GM23338 (cell line): Measurements from ENCODE around the gene NDST3. TPM values are rescaled to one million over a fixed set of nuclear protein-coding genes. Genes with fewer than 3 reads are reported as not detected.

ENCODE experiments used
- ATAC-seq: fragments of 200-7000 bp; cut with Tn5 transposase; 3 replicates; pipeline ENCODE4 v1.9.1; 2020
- DNase-seq: peaks from one replicate; pipeline ENCODE4 v3.0.0-alpha.2; 2015; ENCODE audit warnings: low spot score
- H2AFZ ChIP-seq: fragments of 200-600 bp; sonication (generic); 2 replicates; pipeline ENCODE4 v1.8.0; 2016; ENCODE audit warnings: antibody characterized with exemption, mild to moderate bottlenecking, moderate library complexity
- H3F3A ChIP-seq: fragments of 200-600 bp; sonication (generic); replicated peaks from 2 replicates; pipeline ENCODE4 v1.8.0; 2017; ENCODE audit warnings: antibody characterized with exemption, mixed run types, low read depth
- H3K27ac ChIP-seq: fragments of 200-600 bp; sonication (generic); 2 replicates; pipeline ENCODE4 v1.6.1; 2016; ENCODE audit warnings: low read depth
- H3K27me3 ChIP-seq: fragments of 200-600 bp; sonication (generic); 2 replicates; pipeline ENCODE4 v1.8.0; 2016; ENCODE audit warnings: mild to moderate bottlenecking, mixed run types, moderate library complexity; ENCODE audit not compliant: insufficient read depth
- H3K36me3 ChIP-seq: fragments of 200-600 bp; sonication (generic); 2 replicates; pipeline ENCODE4 v1.8.0; 2016; ENCODE audit warnings: mild to moderate bottlenecking; ENCODE audit not compliant: insufficient read depth
- H3K4me1 ChIP-seq: fragments of 200-600 bp; sonication (generic); 2 replicates; pipeline ENCODE4 v1.8.0; 2016; ENCODE audit warnings: mild to moderate bottlenecking, moderate library complexity; ENCODE audit not compliant: insufficient read depth
- H3K4me2 ChIP-seq: fragments of 200-600 bp; sonication (generic); 2 replicates; pipeline ENCODE4 v1.7.1; 2017; ENCODE audit warnings: mixed run types
- H3K4me3 ChIP-seq: fragments of 200-600 bp; sonication (generic); 2 replicates; pipeline ENCODE4 v1.6.1; 2016; ENCODE audit warnings: mixed run types
- H3K79me2 ChIP-seq: fragments of 200-600 bp; sonication (generic); replicated peaks from 2 replicates; pipeline ENCODE4 v1.8.0; 2017; ENCODE audit warnings: mild to moderate bottlenecking; ENCODE audit not compliant: insufficient read depth
- H3K9me2 ChIP-seq: fragments of 200-600 bp; sonication (generic); 2 replicates; pipeline ENCODE4 v1.8.0; 2017; ENCODE audit not compliant: insufficient read depth
- H4K20me1 ChIP-seq: fragments of 200-600 bp; sonication (generic); replicated peaks from 2 replicates; pipeline ENCODE4 v1.8.0; 2017; ENCODE audit warnings: mild to moderate bottlenecking; ENCODE audit not compliant: insufficient read depth
- H3K27ac Mint-ChIP-seq: 2 replicates; pipeline ENCODE4 v1.8.0; 2020; ENCODE audit warnings: inconsistent platforms, mild to moderate bottlenecking, moderate library complexity, mixed read lengths
- H3K27me3 Mint-ChIP-seq: 3 replicates; pipeline ENCODE4 v1.8.0; 2022; ENCODE audit warnings: low read depth, mild to moderate bottlenecking, moderate library complexity, mixed read lengths, inconsistent platforms; ENCODE audit not compliant: insufficient read depth, poor library complexity
- H3K36me3 Mint-ChIP-seq: 3 replicates; pipeline ENCODE4 v1.8.0; 2021; ENCODE audit warnings: low read depth, mild to moderate bottlenecking, inconsistent platforms, moderate library complexity, mixed read lengths
- H3K4me1 Mint-ChIP-seq: 3 replicates; pipeline ENCODE4 v1.8.0; 2020; ENCODE audit warnings: mild to moderate bottlenecking, inconsistent platforms, mixed read lengths
- H3K4me3 Mint-ChIP-seq: 3 replicates; pipeline ENCODE4 v1.8.0; 2021; ENCODE audit warnings: moderate library complexity, mild to moderate bottlenecking, inconsistent platforms, mixed read lengths
- H3K9me3 Mint-ChIP-seq: 3 replicates; pipeline ENCODE4 v1.8.0; 2020; ENCODE audit warnings: moderate library complexity, mild to moderate bottlenecking, inconsistent platforms, mixed read lengths
- CREB1 ChIP-seq: fragments of 250-450 bp; sonication (Bioruptor Pico); IDR thresholded peaks from 2 replicates; pipeline ENCODE4 v1.5.0; 2020; ENCODE audit warnings: low read depth, mild to moderate bottlenecking, moderate library complexity
- EZH2 ChIP-seq: fragments of 200-600 bp; sonication (generic); IDR thresholded peaks from one replicate; pipeline ENCODE4 v1.8.0; 2017; ENCODE audit warnings: antibody characterized with exemption, mild to moderate bottlenecking, low read depth; ENCODE audit not compliant: unreplicated experiment
- EZH2phosphoT487 ChIP-seq: fragments of 200-600 bp; sonication (generic); IDR thresholded peaks from one replicate; pipeline ENCODE4 v1.8.1; 2018; ENCODE audit warnings: antibody characterized with exemption; ENCODE audit not compliant: unreplicated experiment
- JUNB ChIP-seq: IDR thresholded peaks from one replicate; pipeline ENCODE4 v1.6.1; 2016; ENCODE audit warnings: antibody characterized with exemption; ENCODE audit not compliant: unreplicated experiment
- NANOG ChIP-seq: IDR thresholded peaks from 2 replicates; pipeline ENCODE4 v1.6.1; 2016; ENCODE audit warnings: antibody characterized with exemption, borderline replicate concordance
- POLR2AphosphoS5 ChIP-seq: IDR thresholded peaks from 2 replicates; pipeline ENCODE4 v1.6.1; 2016; ENCODE audit warnings: antibody characterized with exemption, low read depth
- STAT1 ChIP-seq: IDR thresholded peaks from one replicate; pipeline ENCODE4 v1.6.1; 2016; ENCODE audit warnings: antibody characterized with exemption; ENCODE audit not compliant: unreplicated experiment
- ZNF114 ChIP-seq: fragments of 250-450 bp; sonication (Bioruptor Pico); IDR thresholded peaks from 2 replicates; pipeline ENCODE4 v1.5.0; 2020; ENCODE audit warnings: mild to moderate bottlenecking, moderate library complexity
- ZNF331 ChIP-seq: fragments of 250-450 bp; sonication (Bioruptor Pico); IDR thresholded peaks from 2 replicates; pipeline ENCODE4 v1.5.0; 2020; ENCODE audit warnings: low read depth, mild to moderate bottlenecking, moderate library complexity
- ZNF462 ChIP-seq: fragments of 250-450 bp; sonication (Bioruptor Pico); IDR thresholded peaks from 2 replicates; pipeline ENCODE4 v1.5.0; 2020; ENCODE audit warnings: mild to moderate bottlenecking, moderate library complexity
- polyA plus RNA-seq: library from polyadenylated mRNA; unstranded; fragments of >200 nt; fragmentation: Nextera tagmentation; extraction: Ambion mirVana; gene quantifications from 2 replicates; pipeline ENCODE4 v1.2.1, GENCODE V29; 2016
- total RNA-seq: library from RNA; depleted of rRNA; stranded (reverse); fragments of >200 nt; shearing (Covaris generic); gene quantifications from 2 replicates; pipeline ENCODE4 v1.2.3, GENCODE V29; 2014
- TF ChIP-seq, protein P1 (sequence below), 2 experiments: fragments of 200-600 bp in 1 of 2; sonication (generic) in 1 of 2; conservative IDR thresholded peaks; 2 replicates each; pipeline versions ENCODE4 v1.5.1 to v1.6.1; 2016 to 2017; ENCODE audit warnings: antibody characterized with exemption in 2 of 2, low read depth in 2 of 2, mild to moderate bottlenecking in 2 of 2, moderate library complexity in 1 of 2
- TF ChIP-seq, protein P2 (sequence below): IDR thresholded peaks from 2 replicates; pipeline ENCODE4 v1.6.1; 2016; ENCODE audit warnings: antibody characterized with exemption
- TF ChIP-seq, protein P3 (sequence below): IDR thresholded peaks from one replicate; pipeline ENCODE4 v1.6.1; 2018; ENCODE audit warnings: antibody characterized with exemption; ENCODE audit not compliant: unreplicated experiment

Gene NDST3
- total and polyA plus RNA-seq, 2 experiments from 2014 or later: 0.19 to 0.56 TPM

DNA sequence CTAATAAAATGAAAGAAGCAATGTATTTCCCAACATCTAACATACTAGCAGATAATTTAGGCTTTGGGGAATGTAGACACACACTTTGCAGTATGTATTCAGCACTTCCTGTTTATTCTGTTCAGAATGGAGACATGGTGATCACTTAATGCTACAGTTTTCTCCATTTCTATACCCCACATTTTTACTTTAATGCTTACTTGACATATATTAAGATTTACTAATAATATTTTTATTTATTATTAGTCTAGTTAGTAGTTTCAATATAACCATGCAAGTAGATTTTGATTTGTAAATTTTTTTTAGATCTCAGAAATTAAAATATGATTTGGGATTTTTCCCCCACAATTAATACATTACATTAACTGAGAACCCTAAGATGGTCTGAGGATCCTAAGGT, 220.1 kb downstream of the NDST3 start:
- H3K4me3 Mint-ChIP-seq: no peak overlapping the region
- no peaks in the 10 kb centered on the region for H3K4me1 Mint-ChIP-seq
- peaks cover 10% of the 10 kb centered on the region; the same call in 1 of the 2 replicates for H3K36me3 ChIP-seq

More for the DNA sequence above, 220.1 kb downstream of the NDST3 start:
- Histone ChIP-seq H3K4me3 (no peak overlapping the region), H3K27me3 (no peaks in the 10 kb centered on the region), H3K4me2 (no peak overlapping the region), H3K9me2 (no peaks in the 10 kb centered on the region), H4K20me1 (no peaks in the 10 kb centered on the region), H3K27ac (no peak overlapping the region), H3K4me1 (no peaks in the 10 kb centered on the region), H3F3A (no peaks in the 10 kb centered on the region), H2AFZ (no peak overlapping the region), H3K79me2 (no peaks in the 10 kb centered on the region)
- DNase-seq: no peak
- Mint-ChIP-seq H3K27ac (no peak overlapping the region), H3K9me3 (peaks cover 9% of the 10 kb centered on the region; the same call in 1 of the 3 replicates), H3K27me3 (no peaks in the 10 kb centered on the region), H3K36me3 (peaks cover 3% of the 10 kb centered on the region; the same call in 2 of the 3 replicates)
- no peak for ATAC-seq
- TF ChIP-seq ZNF462 (CRISPR knock-in tag) (no peak), CREB1 (CRISPR knock-in tag) (no peak), JUNB (no peak), EZH2phosphoT487 (no peak), STAT1 (no peak), POLR2AphosphoS5 (no peak), ZNF114 (CRISPR knock-in tag) (no peak), NANOG (no peak), EZH2 (no peak), ZNF331 (CRISPR knock-in tag) (no peak)
- TF ChIP-seq, protein P1, sequence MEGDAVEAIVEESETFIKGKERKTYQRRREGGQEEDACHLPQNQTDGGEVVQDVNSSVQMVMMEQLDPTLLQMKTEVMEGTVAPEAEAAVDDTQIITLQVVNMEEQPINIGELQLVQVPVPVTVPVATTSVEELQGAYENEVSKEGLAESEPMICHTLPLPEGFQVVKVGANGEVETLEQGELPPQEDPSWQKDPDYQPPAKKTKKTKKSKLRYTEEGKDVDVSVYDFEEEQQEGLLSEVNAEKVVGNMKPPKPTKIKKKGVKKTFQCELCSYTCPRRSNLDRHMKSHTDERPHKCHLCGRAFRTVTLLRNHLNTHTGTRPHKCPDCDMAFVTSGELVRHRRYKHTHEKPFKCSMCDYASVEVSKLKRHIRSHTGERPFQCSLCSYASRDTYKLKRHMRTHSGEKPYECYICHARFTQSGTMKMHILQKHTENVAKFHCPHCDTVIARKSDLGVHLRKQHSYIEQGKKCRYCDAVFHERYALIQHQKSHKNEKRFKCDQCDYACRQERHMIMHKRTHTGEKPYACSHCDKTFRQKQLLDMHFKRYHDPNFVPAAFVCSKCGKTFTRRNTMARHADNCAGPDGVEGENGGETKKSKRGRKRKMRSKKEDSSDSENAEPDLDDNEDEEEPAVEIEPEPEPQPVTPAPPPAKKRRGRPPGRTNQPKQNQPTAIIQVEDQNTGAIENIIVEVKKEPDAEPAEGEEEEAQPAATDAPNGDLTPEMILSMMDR (conservative IDR thresholded peaks at IDR 0.05; ENCODE audit: low read depth in 2 of 2): no peak
- TF ChIP-seq, protein P2, sequence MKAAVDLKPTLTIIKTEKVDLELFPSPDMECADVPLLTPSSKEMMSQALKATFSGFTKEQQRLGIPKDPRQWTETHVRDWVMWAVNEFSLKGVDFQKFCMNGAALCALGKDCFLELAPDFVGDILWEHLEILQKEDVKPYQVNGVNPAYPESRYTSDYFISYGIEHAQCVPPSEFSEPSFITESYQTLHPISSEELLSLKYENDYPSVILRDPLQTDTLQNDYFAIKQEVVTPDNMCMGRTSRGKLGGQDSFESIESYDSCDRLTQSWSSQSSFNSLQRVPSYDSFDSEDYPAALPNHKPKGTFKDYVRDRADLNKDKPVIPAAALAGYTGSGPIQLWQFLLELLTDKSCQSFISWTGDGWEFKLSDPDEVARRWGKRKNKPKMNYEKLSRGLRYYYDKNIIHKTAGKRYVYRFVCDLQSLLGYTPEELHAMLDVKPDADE: no peak
- TF ChIP-seq, protein P3, sequence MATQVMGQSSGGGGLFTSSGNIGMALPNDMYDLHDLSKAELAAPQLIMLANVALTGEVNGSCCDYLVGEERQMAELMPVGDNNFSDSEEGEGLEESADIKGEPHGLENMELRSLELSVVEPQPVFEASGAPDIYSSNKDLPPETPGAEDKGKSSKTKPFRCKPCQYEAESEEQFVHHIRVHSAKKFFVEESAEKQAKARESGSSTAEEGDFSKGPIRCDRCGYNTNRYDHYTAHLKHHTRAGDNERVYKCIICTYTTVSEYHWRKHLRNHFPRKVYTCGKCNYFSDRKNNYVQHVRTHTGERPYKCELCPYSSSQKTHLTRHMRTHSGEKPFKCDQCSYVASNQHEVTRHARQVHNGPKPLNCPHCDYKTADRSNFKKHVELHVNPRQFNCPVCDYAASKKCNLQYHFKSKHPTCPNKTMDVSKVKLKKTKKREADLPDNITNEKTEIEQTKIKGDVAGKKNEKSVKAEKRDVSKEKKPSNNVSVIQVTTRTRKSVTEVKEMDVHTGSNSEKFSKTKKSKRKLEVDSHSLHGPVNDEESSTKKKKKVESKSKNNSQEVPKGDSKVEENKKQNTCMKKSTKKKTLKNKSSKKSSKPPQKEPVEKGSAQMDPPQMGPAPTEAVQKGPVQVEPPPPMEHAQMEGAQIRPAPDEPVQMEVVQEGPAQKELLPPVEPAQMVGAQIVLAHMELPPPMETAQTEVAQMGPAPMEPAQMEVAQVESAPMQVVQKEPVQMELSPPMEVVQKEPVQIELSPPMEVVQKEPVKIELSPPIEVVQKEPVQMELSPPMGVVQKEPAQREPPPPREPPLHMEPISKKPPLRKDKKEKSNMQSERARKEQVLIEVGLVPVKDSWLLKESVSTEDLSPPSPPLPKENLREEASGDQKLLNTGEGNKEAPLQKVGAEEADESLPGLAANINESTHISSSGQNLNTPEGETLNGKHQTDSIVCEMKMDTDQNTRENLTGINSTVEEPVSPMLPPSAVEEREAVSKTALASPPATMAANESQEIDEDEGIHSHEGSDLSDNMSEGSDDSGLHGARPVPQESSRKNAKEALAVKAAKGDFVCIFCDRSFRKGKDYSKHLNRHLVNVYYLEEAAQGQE: no peak
